ENCODE measurements around the gene NME4. TPM values are rescaled to one million over a fixed set of nuclear protein-coding genes. Genes with fewer than 3 reads are reported as not detected.

The NME4 gene
- total RNA-seq, 4 donors from 2014 or later, result 31.7 to 65.0 (median 59.7) TPM

DNA sequence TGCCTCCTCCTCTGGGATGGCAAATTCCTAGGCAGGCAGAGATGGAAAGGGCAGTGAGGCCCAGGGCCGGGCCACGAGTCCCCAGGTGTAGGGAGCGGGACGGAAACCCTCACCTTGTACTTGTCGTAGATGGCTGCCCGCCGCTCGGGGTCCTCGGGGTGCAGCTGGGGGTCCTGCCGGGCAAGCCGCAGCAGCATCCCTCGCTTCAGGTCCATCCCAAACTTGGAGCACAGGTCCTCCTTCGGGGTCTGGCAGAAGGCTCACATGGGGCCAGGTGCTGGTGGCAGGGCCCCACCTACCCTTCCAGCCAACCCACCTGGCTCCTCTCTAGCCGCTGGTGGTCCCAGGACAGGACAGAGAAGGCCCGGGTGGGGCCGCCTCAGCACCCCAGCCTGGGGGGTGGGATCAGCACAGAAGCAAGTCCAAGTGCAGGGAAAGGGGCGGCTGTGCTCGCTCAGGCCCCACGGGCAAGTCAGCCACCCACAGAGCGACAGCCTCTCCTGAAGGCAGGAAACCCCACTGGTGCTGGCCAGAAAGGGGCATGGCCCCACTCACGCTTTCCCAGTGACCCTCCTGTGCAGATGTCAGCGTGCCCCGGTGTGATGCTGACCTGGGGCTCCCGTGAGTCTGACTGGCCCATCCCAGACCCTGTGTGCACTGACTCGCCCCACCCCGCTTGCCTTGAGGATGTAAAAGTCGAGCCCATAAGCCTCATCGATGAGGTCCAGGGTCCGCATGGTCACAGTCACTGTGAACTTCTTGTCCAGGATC, 28.4 kb upstream of the NME4 start:
- 91 to 94% methylated on average over 15 to 21 of the region's 29 CpGs for WGBS, 2 donors
- Histone ChIP-seq H3K36me3 (peaks cover 23 to 26% of the 10 kb centered on the region in 2 donors), H3K9me3 (no peaks in the 10 kb centered on the region), H3K4me3 (replicated peaks in 1 of 3) (no peak overlapping the region), H3K4me1 (peaks cover 6 to 17% of the 10 kb centered on the region in 2 donors), H3K27me3 (no peaks in the 10 kb centered on the region), H3K27ac (no peak overlapping the region)
- intact Hi-C loops (cut with DNase I), result no loop called here
- TF ChIP-seq, protein P1, sequence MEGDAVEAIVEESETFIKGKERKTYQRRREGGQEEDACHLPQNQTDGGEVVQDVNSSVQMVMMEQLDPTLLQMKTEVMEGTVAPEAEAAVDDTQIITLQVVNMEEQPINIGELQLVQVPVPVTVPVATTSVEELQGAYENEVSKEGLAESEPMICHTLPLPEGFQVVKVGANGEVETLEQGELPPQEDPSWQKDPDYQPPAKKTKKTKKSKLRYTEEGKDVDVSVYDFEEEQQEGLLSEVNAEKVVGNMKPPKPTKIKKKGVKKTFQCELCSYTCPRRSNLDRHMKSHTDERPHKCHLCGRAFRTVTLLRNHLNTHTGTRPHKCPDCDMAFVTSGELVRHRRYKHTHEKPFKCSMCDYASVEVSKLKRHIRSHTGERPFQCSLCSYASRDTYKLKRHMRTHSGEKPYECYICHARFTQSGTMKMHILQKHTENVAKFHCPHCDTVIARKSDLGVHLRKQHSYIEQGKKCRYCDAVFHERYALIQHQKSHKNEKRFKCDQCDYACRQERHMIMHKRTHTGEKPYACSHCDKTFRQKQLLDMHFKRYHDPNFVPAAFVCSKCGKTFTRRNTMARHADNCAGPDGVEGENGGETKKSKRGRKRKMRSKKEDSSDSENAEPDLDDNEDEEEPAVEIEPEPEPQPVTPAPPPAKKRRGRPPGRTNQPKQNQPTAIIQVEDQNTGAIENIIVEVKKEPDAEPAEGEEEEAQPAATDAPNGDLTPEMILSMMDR (IDR thresholded peaks at IDR 0.05), result no peak
- no peak for TF ChIP-seq POLR2A (IDR thresholded peaks at IDR 0.05)
- no peak for DNase-seq

DNA sequence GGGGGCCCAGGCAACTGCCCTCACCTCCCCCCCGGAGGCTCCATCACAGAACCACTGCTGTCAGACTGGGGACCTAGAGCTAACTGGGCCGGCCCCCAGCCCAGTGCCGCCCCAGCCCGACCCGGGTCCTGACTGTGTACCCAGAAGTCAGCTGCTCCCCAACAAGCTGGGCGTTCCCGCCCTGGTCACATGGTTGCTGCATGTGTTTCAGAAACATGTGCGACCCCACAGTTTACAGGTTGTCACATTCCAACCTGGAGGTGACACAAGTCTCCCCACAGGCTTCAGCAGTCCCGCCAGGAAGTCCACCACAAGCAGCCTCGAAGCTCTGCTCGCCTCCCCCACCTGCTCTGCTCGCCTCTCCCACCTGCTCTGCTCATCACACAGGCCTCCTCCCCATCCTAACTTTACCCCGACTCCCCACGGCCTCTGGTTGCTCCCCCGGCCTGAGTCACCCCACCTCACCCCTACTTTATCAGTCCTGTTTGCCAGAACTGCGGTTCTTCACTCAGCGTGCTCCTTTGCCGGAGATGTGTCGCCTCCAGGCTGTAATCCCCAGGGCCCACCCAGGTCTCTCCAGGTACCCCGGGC, 27.6 kb upstream of the NME4 start:
- Histone ChIP-seq H3K4me3 (replicated peaks in 1 of 3) (peak overlapping the region in 1 of 3 donors; percentile 43), H3K27ac (no peak overlapping the region), H3K27me3 (no peaks in the 10 kb centered on the region), H3K4me1 (peaks cover 6 to 17% of the 10 kb centered on the region in 2 donors), H3K36me3 (peaks cover 23 to 33% of the 10 kb centered on the region in 2 donors), H3K9me3 (no peaks in the 10 kb centered on the region)
- 86 to 88% methylated on average over 18 to 20 of the region's 20 CpGs for WGBS, 2 donors
- intact Hi-C loops (cut with DNase I), result no loop called here
- TF ChIP-seq, protein P1 (IDR thresholded peaks at IDR 0.05), result no peak
- no peak for DNase-seq

DNA sequence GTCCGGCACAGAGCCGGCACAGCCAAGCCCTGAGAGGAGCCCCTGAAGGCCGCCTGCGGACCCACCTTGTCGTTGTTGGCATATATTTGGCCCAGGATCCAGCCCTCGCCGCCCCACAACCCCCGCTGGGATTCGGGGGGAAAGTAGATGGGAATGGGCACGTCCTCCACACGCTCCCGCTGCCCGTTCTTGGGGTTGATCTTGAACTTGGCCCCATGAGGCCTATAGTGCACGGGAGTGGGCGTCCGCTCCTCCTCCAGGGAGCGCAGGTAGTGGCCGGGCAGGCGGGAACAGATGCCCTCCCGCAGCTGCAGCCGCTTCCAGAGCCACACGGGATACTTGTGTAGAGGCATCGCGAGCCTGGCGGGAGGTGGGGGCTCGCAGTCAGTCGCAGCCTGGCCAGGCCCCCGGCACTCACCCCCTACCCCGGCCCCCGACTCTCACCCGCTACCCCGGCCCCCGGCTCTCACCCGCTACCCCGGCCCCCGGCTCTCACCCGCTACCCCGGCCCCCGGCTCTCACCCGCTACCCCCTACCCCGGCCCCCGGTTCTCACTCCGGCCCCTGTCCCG, 27.0 kb upstream of the NME4 start:
- no peaks in the 10 kb centered on the region for H3K27me3 ChIP-seq
- no peak for DNase-seq
- intact Hi-C loops (cut with DNase I), result no loop called here
- no peak for TF ChIP-seq POLR2A (IDR thresholded peaks at IDR 0.05)
- TF ChIP-seq, protein P1 (IDR thresholded peaks at IDR 0.05), result no peak
- 13 to 47% methylated on average over 10 to 15 of the region's 44 CpGs for WGBS, 2 donors
- H3K4me1 ChIP-seq, result peaks cover 6 to 17% of the 10 kb centered on the region in 2 donors
- peaks cover 28 to 38% of the 10 kb centered on the region in 2 donors for H3K36me3 ChIP-seq
- H3K9me3 ChIP-seq, result no peaks in the 10 kb centered on the region
- H3K4me3 ChIP-seq (replicated peaks in 1 of 3), result peak overlapping the region in 1 of 3 donors; percentile 43
- H3K27ac ChIP-seq, result no peak overlapping the region

DNA sequence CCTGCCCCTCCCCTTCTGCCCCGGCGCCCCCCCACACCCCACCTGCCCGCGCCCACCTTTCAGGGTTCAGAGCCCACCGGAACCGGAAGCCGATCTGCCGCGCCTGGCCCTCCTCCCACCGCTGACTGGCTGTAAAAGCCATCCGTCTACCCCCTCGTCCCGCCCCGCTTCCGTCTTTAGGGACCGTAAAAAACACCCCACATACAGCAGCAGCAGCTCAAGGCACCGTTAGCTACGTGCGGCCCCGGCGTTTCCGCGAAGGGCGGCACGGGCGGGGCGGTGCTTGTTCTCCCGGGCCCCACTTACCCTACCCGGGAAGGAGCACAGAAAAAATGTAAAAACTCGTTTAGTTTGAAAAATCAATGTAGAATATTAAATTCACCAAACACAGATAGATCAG, 26.6 kb upstream of the NME4 start, which contains the start of gene MRPL28:
Gene MRPL28 (minus strand): TSS at position 96 of the 400 bp plus-strand sequence. CDS start 320 bp downstream, outside the sequence.
- peak within 1 kb of the TSS in 1 of 3 donors; percentile 51 for H3K27ac ChIP-seq
- peak within 1 kb of the TSS in 1 of 3 donors; percentile 43 for H3K4me3 ChIP-seq (replicated peaks in 1 of 3)
- peaks cover 30 to 42% of the 10 kb centered on the region in 2 donors for H3K36me3 ChIP-seq
- H3K4me1 ChIP-seq, result peaks cover 6 to 17% of the 10 kb centered on the region in 2 donors
- 2 to 3% methylated on average over 19 to 22 of the region's 30 CpGs for WGBS, 2 donors
- peak in 1 of 2 donors; percentile 46 for TF ChIP-seq POLR2A (IDR thresholded peaks at IDR 0.05)
- TF ChIP-seq, protein P1 (IDR thresholded peaks at IDR 0.05), result no peak
- DNase-seq, result peak; percentile 94 to 95
- H3K27me3 ChIP-seq, result no peaks in the 10 kb centered on the region
- no peaks in the 10 kb centered on the region for H3K9me3 ChIP-seq
- intact Hi-C loops (cut with DNase I), result no loop called here

Measured in thyroid gland (tissue), 4 donors.